ENCODE results near the gene FCRLA. TPM values are rescaled to one million over a fixed set of nuclear protein-coding genes. Genes with fewer than 3 reads are reported as not detected.

Gene FCRLA
- total RNA-seq, 4 donors from 2014 or later: not detected

GRCh38 chr1:161735837-161736236, 28.8 kb downstream of the FCRLA start:
- Histone ChIP-seq H3K9me3 (no peaks in the 10 kb centered on the region), H3K27ac (no peak overlapping the region), H3K4me1 (no peaks in the 10 kb centered on the region), H3K4me3 (replicated peaks in 1 of 3) (no peak overlapping the region), H3K27me3 (no peaks in the 10 kb centered on the region), H3K36me3 (no peaks in the 10 kb centered on the region)
- WGBS, 2 donors: 86 to 96% methylated on average over 3 of the region's 3 CpGs
- no peak for DNase-seq
- TF ChIP-seq CTCF (IDR thresholded peaks at IDR 0.05) (no peak), POLR2A (IDR thresholded peaks at IDR 0.05) (no peak)
- intact Hi-C loops (cut with DNase I): no loop called here

- H3K27me3 ChIP-seq: no peaks in the 10 kb centered on the region
- no peaks in the 10 kb centered on the region for H3K9me3 ChIP-seq
- no peaks in the 10 kb centered on the region for H3K36me3 ChIP-seq
- 73 to 77% methylated on average over 4 of the region's 4 CpGs for WGBS, 2 donors
- H3K27ac ChIP-seq: no peak overlapping the region
- no peaks in the 10 kb centered on the region for H3K4me1 ChIP-seq
- no peak overlapping the region for H3K4me3 ChIP-seq (replicated peaks in 1 of 3)
- TF ChIP-seq POLR2A (IDR thresholded peaks at IDR 0.05) (no peak), CTCF (IDR thresholded peaks at IDR 0.05) (no peak)
- DNase-seq: no peak
- intact Hi-C loops (cut with DNase I): no loop called here
Measured at GRCh38 chr1:161736335-161736969, 29.4 kb downstream of the FCRLA start.

GRCh38 chr1:161737625-161738024, 30.6 kb downstream of the FCRLA start:
- Histone ChIP-seq H3K9me3 (no peaks in the 10 kb centered on the region), H3K27ac (no peak overlapping the region), H3K4me3 (replicated peaks in 1 of 3) (no peak overlapping the region), H3K27me3 (no peaks in the 10 kb centered on the region), H3K36me3 (no peaks in the 10 kb centered on the region), H3K4me1 (no peaks in the 10 kb centered on the region)
- no peak for DNase-seq
- WGBS, 2 donors: 51 to 61% methylated on average over 2 of the region's 2 CpGs
- intact Hi-C loops (cut with DNase I): no loop called here
- TF ChIP-seq POLR2A (IDR thresholded peaks at IDR 0.05) (no peak), CTCF (IDR thresholded peaks at IDR 0.05) (no peak)

DNA sequence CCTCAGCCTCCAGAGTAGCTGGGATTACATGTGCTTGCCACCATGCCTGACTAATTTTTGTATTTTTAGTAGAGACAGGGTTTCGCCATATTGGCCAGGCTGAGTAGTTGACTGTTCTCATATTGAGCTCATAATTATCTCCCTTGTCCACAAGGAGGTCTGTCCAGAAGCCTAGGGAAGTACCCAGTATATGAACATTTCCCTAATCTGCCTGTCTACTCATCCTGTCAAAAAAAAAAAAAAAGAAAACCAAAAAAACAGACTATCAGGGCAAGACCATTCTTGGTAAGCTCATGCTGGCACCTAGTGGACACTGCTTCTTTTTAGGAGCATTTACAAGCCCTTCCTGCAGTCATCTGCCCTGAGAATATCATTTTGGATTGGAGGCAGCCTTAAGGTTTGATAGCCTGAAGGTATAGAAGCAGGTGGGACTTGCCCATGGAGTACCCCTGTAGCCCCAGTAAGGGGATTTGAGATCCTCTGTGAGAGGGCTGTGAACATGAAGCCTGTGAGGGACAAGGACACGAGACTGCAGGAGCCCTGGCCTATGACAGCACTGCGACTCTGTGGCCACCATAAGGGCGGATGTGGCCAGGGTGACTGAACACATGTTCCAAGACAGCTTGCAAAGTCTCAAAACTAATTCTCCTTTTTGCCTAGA, 31.7 kb downstream of the FCRLA start:
- WGBS, 2 donors: 77 to 79% methylated on average over 4 of the region's 4 CpGs
- TF ChIP-seq CTCF (IDR thresholded peaks at IDR 0.05) (peak in 1 of 6 experiments; percentile 22), POLR2A (IDR thresholded peaks at IDR 0.05) (no peak)
- Histone ChIP-seq H3K4me3 (replicated peaks in 1 of 3) (no peak overlapping the region), H3K36me3 (no peaks in the 10 kb centered on the region), H3K27me3 (no peaks in the 10 kb centered on the region), H3K4me1 (no peaks in the 10 kb centered on the region), H3K27ac (no peak overlapping the region), H3K9me3 (no peaks in the 10 kb centered on the region)
- peak; percentile 10 to 20 for DNase-seq
- intact Hi-C loops (cut with DNase I): no loop called here

- TF ChIP-seq CTCF (IDR thresholded peaks at IDR 0.05): no peak
- no peak for TF ChIP-seq POLR2A (IDR thresholded peaks at IDR 0.05)
- Histone ChIP-seq H3K36me3 (no peaks in the 10 kb centered on the region), H3K4me1 (no peaks in the 10 kb centered on the region), H3K4me3 (replicated peaks in 1 of 3) (no peak overlapping the region), H3K9me3 (no peaks in the 10 kb centered on the region), H3K27ac (no peak overlapping the region), H3K27me3 (no peaks in the 10 kb centered on the region)
- WGBS, 2 donors: 63 to 72% methylated on average over 8 of the region's 8 CpGs
- DNase-seq: no peak
- intact Hi-C loops (cut with DNase I): loop anchor here (10.0 kb wide), 1 partner anchor 255 kb away; no protein-coding TSS in a partner anchor
Measured at GRCh38 chr1:161739865-161740566, 33.0 kb downstream of the FCRLA start.

Measured in thyroid gland (tissue), 4 donors.